ENCODE measurements around the gene TSHZ1. TPM values are rescaled to one million over a fixed set of nuclear protein-coding genes. Genes with fewer than 3 reads are reported as not detected.

The TSHZ1 gene
- total RNA-seq, 1 donor from 2014 or later = 4.8 TPM

- no peak for DNase-seq (ENCODE audit: low read depth)
- no peak for TF ChIP-seq CTCF (IDR thresholded peaks at IDR 0.05; ENCODE audit: insufficient read depth, low read length, poor library complexity, severe bottlenecking)
- H3K4me3 ChIP-seq (ENCODE audit: low read depth, low read length) = no peak overlapping the region
- H3K27me3 ChIP-seq (ENCODE audit: control insufficient read depth, insufficient read depth, low read length) = no peaks in the 10 kb centered on the region
- no peaks in the 10 kb centered on the region for H3K36me3 ChIP-seq (ENCODE audit: control insufficient read depth, insufficient read depth, low read length)
Observed at GRCh38 chr18:75216212-75216910, 5.8 kb downstream of the TSHZ1 start.

- H3K36me3 ChIP-seq (ENCODE audit: control insufficient read depth, insufficient read depth, low read length) = no peaks in the 10 kb centered on the region
- DNase-seq (ENCODE audit: low read depth) = no peak
- no peaks in the 10 kb centered on the region for H3K27me3 ChIP-seq (ENCODE audit: control insufficient read depth, insufficient read depth, low read length)
- H3K4me3 ChIP-seq (ENCODE audit: low read depth, low read length) = no peak overlapping the region
- TF ChIP-seq CTCF (IDR thresholded peaks at IDR 0.05; ENCODE audit: insufficient read depth, low read length, poor library complexity, severe bottlenecking) = no peak
Observed at GRCh38 chr18:75216911-75217689, 6.5 kb downstream of the TSHZ1 start.

- no peak for TF ChIP-seq CTCF (IDR thresholded peaks at IDR 0.05; ENCODE audit: insufficient read depth, low read length, poor library complexity, severe bottlenecking)
- H3K27me3 ChIP-seq (ENCODE audit: control insufficient read depth, insufficient read depth, low read length) = no peaks in the 10 kb centered on the region
- DNase-seq (ENCODE audit: low read depth) = no peak
- H3K36me3 ChIP-seq (ENCODE audit: control insufficient read depth, insufficient read depth, low read length) = no peaks in the 10 kb centered on the region
- H3K4me3 ChIP-seq (ENCODE audit: low read depth, low read length) = no peak overlapping the region
Observed at GRCh38 chr18:75218065-75218923, 7.7 kb downstream of the TSHZ1 start.

GRCh38 chr18:75219745-75220375 is 9.3 kb downstream of the TSHZ1 start:
- no peak overlapping the region for H3K4me3 ChIP-seq (ENCODE audit: low read depth, low read length)
- H3K36me3 ChIP-seq (ENCODE audit: control insufficient read depth, insufficient read depth, low read length) = no peaks in the 10 kb centered on the region
- no peaks in the 10 kb centered on the region for H3K27me3 ChIP-seq (ENCODE audit: control insufficient read depth, insufficient read depth, low read length)
- no peak for DNase-seq (ENCODE audit: low read depth)
- TF ChIP-seq CTCF (IDR thresholded peaks at IDR 0.05; ENCODE audit: insufficient read depth, low read length, poor library complexity, severe bottlenecking) = no peak

- TF ChIP-seq CTCF (IDR thresholded peaks at IDR 0.05; ENCODE audit: insufficient read depth, low read length, poor library complexity, severe bottlenecking) = no peak
- no peak overlapping the region for H3K4me3 ChIP-seq (ENCODE audit: low read depth, low read length)
- no peak for DNase-seq (ENCODE audit: low read depth)
- no peaks in the 10 kb centered on the region for H3K36me3 ChIP-seq (ENCODE audit: control insufficient read depth, insufficient read depth, low read length)
- no peaks in the 10 kb centered on the region for H3K27me3 ChIP-seq (ENCODE audit: control insufficient read depth, insufficient read depth, low read length)
Observed at GRCh38 chr18:75220551-75221355, 10.2 kb downstream of the TSHZ1 start.

All from kidney epithelial cell (primary cell).